ENCODE data around the gene CHPF.

CHPF gene

Small RNA genes within 50 kb of the gene (microRNA-seq; reads per million reads assigned to microRNA genes)
- gene MIR3132, result 2.1 reads per million

Measured in HL-60 (cell line).